AG04450 (cell line): Measurements from ENCODE around the gene UCK2. TPM values are rescaled to one million over a fixed set of nuclear protein-coding genes. Genes with fewer than 3 reads are reported as not detected.
"Not testable (repeated sequence)": the region's sequence is repeated elsewhere in the genome, so short reads cannot be mapped to it uniquely, and the experiment has no call there.

Experiments
- CTCF ChIA-PET: fragments of 300-600, 350-600 bp; formaldehyde crosslinking; extraction: SDS; loops from one replicate; lab custom pipeline; 2022; ENCODE audit warnings: antibody characterized with exemption, inconsistent platforms; lab: Charles Lee
- POLR2A ChIA-PET: fragments of 350-600 bp; formaldehyde crosslinking; extraction: SDS; loops from one replicate; lab custom pipeline; 2021; ENCODE audit warnings: antibody characterized with exemption, inconsistent platforms; lab: Yijun Ruan, JAX
- DNase-seq: peaks from one replicate; pipeline ENCODE4 v3.0.0-alpha.2; 2011; ENCODE audit warnings: low read depth, low spot score
- H3K27ac ChIP-seq: one replicate; pipeline ENCODE4 v1.5.1; 2012; ENCODE audit warnings: low read depth, low read length, control low read depth
- H3K27me3 ChIP-seq: one replicate; pipeline ENCODE4 v1.6.0; 2012; ENCODE audit warnings: low read length; ENCODE audit not compliant: control insufficient read depth, insufficient read depth
- H3K4me3 ChIP-seq: 2 replicates; pipeline ENCODE4 v1.5.1; 2011; ENCODE audit warnings: mild to moderate bottlenecking, low read depth, low read length, control low read depth
- H3K9me3 ChIP-seq: 2 replicates; pipeline ENCODE4 v1.5.1; 2012; ENCODE audit warnings: low read length; ENCODE audit not compliant: control insufficient read depth, insufficient read depth
- CTCF ChIP-seq: IDR thresholded peaks from 2 replicates; pipeline ENCODE4 v1.5.1; 2011; ENCODE audit warnings: low read depth, low read length, control low read depth, inconsistent platforms
- polyA plus RNA-seq: library from polyadenylated mRNA; depleted of rRNA; stranded (reverse); fragments of >200 nt; gene quantifications from 2 replicates; pipeline ENCODE4 v1.2.3, GENCODE V29; 2011

UCK2 gene
- polyA plus RNA-seq, 1 experiment, result 52.7 TPM

GRCh38 chr1:165799387-165799786 lies 28.0 kb upstream of the UCK2 start:
- CTCF ChIA-PET, result no interaction called here
- POLR2A ChIA-PET, result no interaction called here

GRCh38 chr1:165804513-165804912 lies 22.9 kb upstream of the UCK2 start:
- H3K27me3 ChIP-seq, CTCF ChIA-PET, H3K27ac ChIP-seq, POLR2A ChIA-PET, H3K4me3 ChIP-seq, H3K9me3 ChIP-seq, DNase-seq: not testable (repeated sequence)

More at GRCh38 chr1:165799387-165799786, 28.0 kb upstream of the UCK2 start:
- Histone ChIP-seq H3K9me3 (no peaks in the 10 kb centered on the region), H3K27ac (no peak overlapping the region), H3K27me3 (peaks cover 2% of the 10 kb centered on the region), H3K4me3 (no peak overlapping the region)
- DNase-seq, result no peak
- no peak for TF ChIP-seq CTCF

- H3K4me3 ChIP-seq, result no peak overlapping the region
- H3K27me3 ChIP-seq, result no peaks in the 10 kb centered on the region
- TF ChIP-seq CTCF, result no peak
- H3K27ac ChIP-seq, result no peak overlapping the region
- H3K9me3 ChIP-seq, result no peaks in the 10 kb centered on the region
- ChIA-PET CTCF (no interaction called here), POLR2A (no interaction called here)
- no peak for DNase-seq
Observed at GRCh38 chr1:165807613-165808012, 19.8 kb upstream of the UCK2 start.

GRCh38 chr1:165815725-165816124 lies 11.7 kb upstream of the UCK2 start:
- H3K4me3 ChIP-seq, result no peak overlapping the region
- H3K27ac ChIP-seq, result no peak overlapping the region
- H3K9me3 ChIP-seq, result no peaks in the 10 kb centered on the region
- POLR2A ChIA-PET, result interaction anchor here (0.5 kb wide), 1 partner anchor 111 kb away, joined by 8 read pairs; no protein-coding TSS in a partner anchor
- no peak for DNase-seq
- no peak for TF ChIP-seq CTCF
- no peaks in the 10 kb centered on the region for H3K27me3 ChIP-seq
- CTCF ChIA-PET, result interaction anchor here (0.5 to 0.6 kb wide), 2 partner anchors 40 to 164 kb away, joined by 3 to 5 read pairs; no protein-coding TSS in a partner anchor

GRCh38 chr1:165816157-165816556 lies 11.3 kb upstream of the UCK2 start:
- no peak overlapping the region for H3K4me3 ChIP-seq
- no peaks in the 10 kb centered on the region for H3K9me3 ChIP-seq
- ChIA-PET POLR2A (interaction anchor here (0.5 kb wide), 1 partner anchor 111 kb away, joined by 8 read pairs; no protein-coding TSS in a partner anchor), CTCF (interaction anchor here (0.5 to 1.6 kb wide), 4 partner anchors 39 to 164 kb away, joined by 3 to 5 read pairs (median 4); no protein-coding TSS in a partner anchor)
- DNase-seq, result no peak
- TF ChIP-seq CTCF, result no peak
- no peak overlapping the region for H3K27ac ChIP-seq
- H3K27me3 ChIP-seq, result no peaks in the 10 kb centered on the region
